ENCODE data around the gene FNDC3A.

GRCh38 chr13:49110122-49110912, 134.6 kb downstream of the FNDC3A start:
- TF ChIP-seq CTCF (IDR thresholded peaks at IDR 0.05) (peak in 2 of 6 experiments; percentile 11 to 33), POLR2A (IDR thresholded peaks at IDR 0.05) (peak in 1 of 2 donors; percentile 33)

Measured in thyroid gland (tissue), 4 donors.